Smooth muscle cell (in vitro differentiated cells): Measurements from ENCODE around the gene SPP1. TPM values are rescaled to one million over a fixed set of nuclear protein-coding genes. Genes with fewer than 3 reads are reported as not detected.
"Not testable (repeated sequence)": the region's sequence is repeated elsewhere in the genome, so short reads cannot be mapped to it uniquely, and the experiment has no call there.

Experiments used
- DNase-seq: peaks from one replicate; lab custom pipeline; 2025; ENCODE audit not compliant: unreplicated experiment; lab: John Stamatoyannopoulos, UW
- H2AFZ ChIP-seq: fragments of 200-600 bp; sonication (generic); 2 replicates; pipeline ENCODE4 v1.6.0; 2016; ENCODE audit warnings: antibody characterized with exemption, low read depth, mild to moderate bottlenecking
- H3F3A ChIP-seq: fragments of 200-600 bp; sonication (generic); 2 replicates; pipeline ENCODE4 v1.6.0; 2017; ENCODE audit warnings: antibody characterized with exemption, low read depth
- H3K27ac ChIP-seq: fragments of 200-600 bp; sonication (generic); 2 replicates; pipeline ENCODE4 v1.5.1; 2016; ENCODE audit warnings: low read depth, mild to moderate bottlenecking
- H3K27me3 ChIP-seq: fragments of 200-600 bp; sonication (generic); 2 replicates; pipeline ENCODE4 v1.6.1; 2016; ENCODE audit warnings: low read depth, mild to moderate bottlenecking
- H3K36me3 ChIP-seq: fragments of 200-600 bp; sonication (generic); 2 replicates; pipeline ENCODE4 v1.5.1; 2016; ENCODE audit warnings: low read depth
- H3K4me1 ChIP-seq: fragments of 200-600 bp; sonication (generic); 2 replicates; pipeline ENCODE4 v1.5.1; 2016; ENCODE audit warnings: low read depth
- H3K4me2 ChIP-seq: fragments of 200-600 bp; sonication (generic); 2 replicates; pipeline ENCODE4 v1.6.0; 2016; ENCODE audit warnings: mild to moderate bottlenecking
- H3K4me3 ChIP-seq: fragments of 200-600 bp; sonication (generic); 2 replicates; pipeline ENCODE4 v1.5.1; 2016; ENCODE audit warnings: mild to moderate bottlenecking
- H3K79me2 ChIP-seq: fragments of 200-600 bp; sonication (generic); 2 replicates; pipeline ENCODE4 v1.6.0; 2016; ENCODE audit warnings: low read depth, mild to moderate bottlenecking
- H3K9ac ChIP-seq: fragments of 200-600 bp; sonication (generic); 2 replicates; pipeline ENCODE4 v1.6.0; 2016; ENCODE audit warnings: low read depth
- H3K9me3 ChIP-seq: fragments of 200-600 bp; sonication (generic); replicated peaks from 2 replicates; pipeline ENCODE4 v1.5.1; 2016; ENCODE audit warnings: low read depth
- H4K20me1 ChIP-seq: fragments of 200-600 bp; sonication (generic); 2 replicates; pipeline ENCODE4 v1.6.0; 2016; ENCODE audit warnings: low read depth
- WGBS: methylation state at CpG from one replicate; pipeline ENCODE4 v1.1.7; 2016; ENCODE audit warnings: low lambda C conversion rate; 5-methylcytosine and 5-hydroxymethylcytosine counted together
- polyA plus RNA-seq: library from polyadenylated mRNA; unstranded; fragments of >200 nt; fragmentation: Nextera tagmentation; extraction: Ambion mirVana; gene quantifications from 2 replicates; pipeline ENCODE4 v1.2.1, GENCODE V29; 2016
- total RNA-seq: library from RNA; depleted of rRNA; stranded (reverse); fragments of >200 nt; gene quantifications from 2 replicates; pipeline ENCODE4 v1.2.3, GENCODE V29; 2014
- TF ChIP-seq, protein P1 (sequence below): fragments of 200-600 bp; sonication (generic); IDR thresholded peaks from 2 replicates; pipeline ENCODE4 v1.5.1; 2017; ENCODE audit warnings: borderline replicate concordance, mild to moderate bottlenecking, antibody characterized with exemption; ENCODE audit not compliant: insufficient read depth, poor library complexity, severe bottlenecking

Gene SPP1
- total and polyA plus RNA-seq, 2 experiments from 2014 or later, result 16.2 to 37.3 TPM

DNA sequence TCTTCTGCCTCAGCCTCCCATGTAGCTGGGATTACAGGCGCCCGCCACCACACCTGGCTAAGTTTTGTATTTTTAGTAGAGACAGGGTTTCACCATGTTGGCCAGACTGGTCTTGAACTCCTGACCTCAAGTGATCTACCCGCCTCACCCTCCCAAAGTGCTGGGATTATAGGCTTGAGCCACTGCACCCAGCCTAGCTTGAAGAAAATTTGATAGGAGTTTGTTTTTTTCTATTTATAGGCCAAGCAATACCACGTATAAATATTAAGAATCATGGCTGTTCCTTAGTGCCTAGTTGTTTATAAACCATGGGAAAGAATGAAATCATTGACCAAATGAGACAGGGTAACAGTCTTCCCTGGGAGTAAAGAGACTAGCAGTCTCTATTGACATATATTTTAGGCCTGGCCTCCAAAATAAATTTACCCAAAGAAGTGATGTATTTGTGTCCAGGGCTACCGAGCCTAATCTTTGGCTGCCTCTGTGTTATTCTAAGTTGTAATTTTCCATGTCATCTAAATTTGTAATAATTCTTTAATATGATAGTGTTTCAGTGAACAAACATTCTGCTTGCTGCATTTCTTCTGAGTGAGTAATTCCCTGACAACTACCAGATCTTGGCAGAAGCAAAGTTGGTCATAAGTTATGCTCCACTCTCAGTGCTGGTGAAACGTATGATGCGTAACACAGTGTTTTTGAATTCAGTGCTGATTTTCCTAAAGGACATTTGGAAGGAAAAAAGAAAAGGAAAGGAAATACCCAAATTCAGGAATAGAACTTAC is 42.2 kb downstream of the SPP1 start:
- Histone ChIP-seq H2AFZ (no peak overlapping the region), H3K4me3 (no peak overlapping the region), H3K27me3 (no peaks in the 10 kb centered on the region), H3K79me2 (peaks cover 64% of the 10 kb centered on the region), H3K4me1 (peaks cover 11% of the 10 kb centered on the region), H3K9ac (peak overlapping the region; percentile 76), H3K27ac (peak overlapping the region; percentile 97), H4K20me1 (peaks cover 34% of the 10 kb centered on the region), H3K9me3 (no peaks in the 10 kb centered on the region), H3K36me3 (no peaks in the 10 kb centered on the region), H3K4me2 (peak overlapping the region; percentile 72), H3F3A (peaks cover 42% of the 10 kb centered on the region)
- TF ChIP-seq, protein P1, sequence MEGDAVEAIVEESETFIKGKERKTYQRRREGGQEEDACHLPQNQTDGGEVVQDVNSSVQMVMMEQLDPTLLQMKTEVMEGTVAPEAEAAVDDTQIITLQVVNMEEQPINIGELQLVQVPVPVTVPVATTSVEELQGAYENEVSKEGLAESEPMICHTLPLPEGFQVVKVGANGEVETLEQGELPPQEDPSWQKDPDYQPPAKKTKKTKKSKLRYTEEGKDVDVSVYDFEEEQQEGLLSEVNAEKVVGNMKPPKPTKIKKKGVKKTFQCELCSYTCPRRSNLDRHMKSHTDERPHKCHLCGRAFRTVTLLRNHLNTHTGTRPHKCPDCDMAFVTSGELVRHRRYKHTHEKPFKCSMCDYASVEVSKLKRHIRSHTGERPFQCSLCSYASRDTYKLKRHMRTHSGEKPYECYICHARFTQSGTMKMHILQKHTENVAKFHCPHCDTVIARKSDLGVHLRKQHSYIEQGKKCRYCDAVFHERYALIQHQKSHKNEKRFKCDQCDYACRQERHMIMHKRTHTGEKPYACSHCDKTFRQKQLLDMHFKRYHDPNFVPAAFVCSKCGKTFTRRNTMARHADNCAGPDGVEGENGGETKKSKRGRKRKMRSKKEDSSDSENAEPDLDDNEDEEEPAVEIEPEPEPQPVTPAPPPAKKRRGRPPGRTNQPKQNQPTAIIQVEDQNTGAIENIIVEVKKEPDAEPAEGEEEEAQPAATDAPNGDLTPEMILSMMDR, result no peak
- WGBS, result 41% methylated on average over 7 of the region's 7 CpGs
- DNase-seq, result no peak

DNA sequence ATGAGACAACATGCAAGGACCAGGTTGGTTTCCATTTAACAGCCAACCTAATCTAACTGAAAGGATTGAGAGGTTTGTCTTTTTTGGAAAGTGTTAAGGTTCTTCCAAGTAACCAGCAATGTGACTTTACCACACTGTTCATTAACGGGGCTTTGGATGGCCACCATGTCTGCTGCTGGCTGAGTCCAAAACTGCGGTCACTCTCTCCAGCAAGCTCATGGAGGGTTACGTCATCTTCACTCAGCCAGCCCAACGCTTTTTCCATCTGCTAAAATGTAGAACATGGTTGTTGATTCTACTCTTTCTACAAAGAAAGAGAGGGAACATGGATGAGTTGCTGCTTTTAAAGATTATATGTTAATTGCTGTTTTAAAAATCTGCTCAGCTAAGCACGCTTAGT is 43.0 kb downstream of the SPP1 start:
- peaks cover 42% of the 10 kb centered on the region for H3F3A ChIP-seq
- peak overlapping the region; percentile 76 for H3K9ac ChIP-seq
- no peaks in the 10 kb centered on the region for H3K36me3 ChIP-seq
- H3K4me2 ChIP-seq, result peak overlapping the region; percentile 72
- peaks cover 29% of the 10 kb centered on the region for H4K20me1 ChIP-seq
- peak overlapping the region; percentile 97 for H3K27ac ChIP-seq
- TF ChIP-seq, protein P1, result no peak
- no peak overlapping the region for H3K4me3 ChIP-seq
- H2AFZ ChIP-seq, result no peak overlapping the region
- 53% methylated on average over 5 of the region's 5 CpGs for WGBS
- peaks cover 56% of the 10 kb centered on the region for H3K79me2 ChIP-seq
- H3K9me3 ChIP-seq, result no peaks in the 10 kb centered on the region
- peaks cover 11% of the 10 kb centered on the region for H3K4me1 ChIP-seq
- DNase-seq, result peak; percentile 2
- no peaks in the 10 kb centered on the region for H3K27me3 ChIP-seq

DNA sequence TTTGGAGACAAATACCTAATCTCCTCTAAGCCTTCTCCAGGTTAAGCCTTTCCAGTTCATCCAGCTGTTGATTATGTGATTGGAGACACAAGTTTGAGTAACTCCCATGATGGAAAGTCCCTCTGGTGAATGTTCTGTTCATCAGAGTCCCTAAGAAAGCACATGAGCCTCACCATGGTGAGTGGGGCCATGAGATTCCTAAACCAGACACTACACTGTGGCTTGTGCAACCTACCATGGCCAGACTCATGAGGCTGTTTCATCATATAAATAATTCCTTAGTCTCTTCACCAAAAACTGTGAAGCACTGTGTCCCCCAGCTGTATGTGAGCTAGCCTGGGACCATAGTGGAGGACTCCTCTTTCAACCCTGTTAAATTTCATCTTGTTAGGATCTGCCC is 46.3 kb downstream of the SPP1 start:
- Histone ChIP-seq H4K20me1 (peaks cover 14% of the 10 kb centered on the region), H2AFZ (no peak overlapping the region), H3K9me3 (peaks cover 6% of the 10 kb centered on the region), H3K79me2 (peaks cover 24% of the 10 kb centered on the region), H3K27ac (peak overlapping the region; percentile 87), H3K36me3 (peaks cover 5% of the 10 kb centered on the region), H3K4me2 (peak overlapping the region; percentile 27), H3K4me3 (no peak overlapping the region), H3K4me1 (peaks cover 11% of the 10 kb centered on the region), H3K9ac (no peak overlapping the region), H3K27me3 (no peaks in the 10 kb centered on the region), H3F3A (peaks cover 29% of the 10 kb centered on the region)
- DNase-seq, result no peak
- TF ChIP-seq, protein P1, result no peak

DNA sequence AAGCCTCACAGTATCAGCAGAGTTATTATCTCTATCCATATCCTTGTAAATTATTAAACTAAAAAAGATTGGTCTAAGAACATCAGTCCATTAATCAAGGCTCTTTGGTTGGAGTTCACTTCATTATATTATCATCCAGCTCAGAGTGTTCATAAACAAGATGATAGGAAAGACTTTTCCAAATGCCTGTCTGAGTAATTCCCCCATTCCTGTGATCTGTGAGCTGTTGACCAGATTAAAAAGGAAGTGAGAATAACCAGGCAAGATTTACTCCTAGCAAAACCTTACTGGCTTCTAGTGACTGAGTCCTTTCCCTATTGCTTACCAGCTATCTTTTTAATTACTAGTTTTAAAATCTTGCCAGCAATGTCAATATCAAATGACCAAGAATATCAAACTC is 46.8 kb downstream of the SPP1 start:
- H2AFZ ChIP-seq, result no peak overlapping the region
- no peak for DNase-seq
- peaks cover 29% of the 10 kb centered on the region for H3F3A ChIP-seq
- H3K36me3 ChIP-seq, result peaks cover 5% of the 10 kb centered on the region
- peak overlapping the region; percentile 27 for H3K4me2 ChIP-seq
- H3K4me1 ChIP-seq, result peaks cover 11% of the 10 kb centered on the region
- H3K9me3 ChIP-seq, result peaks cover 6% of the 10 kb centered on the region
- peaks cover 14% of the 10 kb centered on the region for H4K20me1 ChIP-seq
- no peak overlapping the region for H3K4me3 ChIP-seq
- H3K27ac ChIP-seq, result peak overlapping the region; percentile 87
- H3K9ac ChIP-seq, result no peak overlapping the region
- TF ChIP-seq, protein P1, result no peak
- peaks cover 19% of the 10 kb centered on the region for H3K79me2 ChIP-seq
- H3K27me3 ChIP-seq, result no peaks in the 10 kb centered on the region

DNA sequence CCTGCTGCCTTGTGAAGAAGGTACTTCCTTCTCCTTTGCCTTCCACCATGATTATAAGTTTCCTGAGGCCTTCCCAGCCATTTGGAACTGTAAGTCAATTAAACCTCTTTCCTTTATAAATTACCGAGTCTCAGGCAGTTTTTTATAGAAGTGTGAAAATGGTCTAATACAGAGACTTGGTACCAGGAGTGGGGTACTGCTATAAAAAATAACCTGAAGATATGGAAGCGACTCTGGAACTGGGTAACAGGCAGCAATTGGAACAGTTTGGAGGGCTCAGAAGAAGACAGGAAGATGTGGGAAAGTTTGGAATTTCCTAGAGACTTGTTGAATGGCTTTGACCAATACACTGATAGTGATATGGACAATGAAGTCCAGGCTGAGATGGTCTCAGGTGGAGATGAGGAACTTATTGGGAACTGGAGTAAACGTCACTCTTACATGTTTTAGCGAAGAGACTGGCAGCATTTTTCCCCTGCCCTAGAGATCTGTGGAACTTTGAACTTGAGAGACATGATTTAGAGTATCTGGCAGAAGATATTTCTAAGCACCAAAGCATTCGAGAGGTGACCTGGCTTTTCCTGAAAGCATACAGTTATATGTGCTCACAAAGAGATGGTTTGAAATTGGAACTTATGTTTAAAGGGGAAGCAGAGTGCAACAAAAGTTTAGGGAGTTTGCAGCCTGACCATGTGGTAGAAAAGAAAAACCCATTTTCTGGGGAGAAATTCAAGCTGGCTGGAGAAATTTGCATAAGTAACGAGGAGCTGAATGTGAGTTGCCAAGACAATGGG is 50.6 kb downstream of the SPP1 start:
- not testable (repeated sequence) for H3K36me3 ChIP-seq, H3K4me2 ChIP-seq, H3K27me3 ChIP-seq, H3K4me3 ChIP-seq, H2AFZ ChIP-seq, H3K9ac ChIP-seq, DNase-seq, H3K79me2 ChIP-seq, H3K27ac ChIP-seq, H3K9me3 ChIP-seq
- H3K4me1 ChIP-seq, result peaks cover 13% of the 10 kb centered on the region
- peaks cover 18% of the 10 kb centered on the region for H4K20me1 ChIP-seq
- WGBS, result 98% methylated on average over 6 of the region's 6 CpGs
- H3F3A ChIP-seq, result peaks cover 30% of the 10 kb centered on the region
